ENCODE measurements around the gene PRTG. TPM values are rescaled to one million over a fixed set of nuclear protein-coding genes. Genes with fewer than 3 reads are reported as not detected.

The PRTG gene
- total and polyA plus RNA-seq, 10 of the 15 experiments (the other 5 are each of a cell fraction or from before 2014, with no cell fraction given), result under 0.01 to 0.25 TPM; not detected in 8

DNA sequence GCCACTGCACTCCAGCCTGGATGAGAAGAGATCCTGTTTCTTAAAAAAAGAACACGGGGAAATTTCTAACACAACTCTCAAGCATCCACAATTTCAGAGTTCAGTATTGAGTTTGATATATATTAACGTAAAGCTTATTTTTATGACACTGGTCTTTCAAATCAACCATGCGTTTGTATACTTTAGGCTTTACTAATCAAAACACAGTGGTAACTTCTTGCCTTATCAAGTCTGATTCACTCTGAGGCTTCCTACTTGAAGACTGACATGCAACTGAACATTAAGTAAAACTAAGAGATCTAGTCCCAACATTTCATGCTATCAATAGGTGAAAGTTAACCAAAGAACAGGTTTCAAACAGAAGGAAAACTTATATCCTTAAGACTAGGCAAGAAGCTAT lies 46.7 kb downstream of the PRTG start (continued):
- TF ChIP-seq SUPT20H (IDR thresholded peaks at IDR 0.05; ENCODE audit: borderline replicate concordance, control insufficient read depth, low read depth, low read length) (no peak), MEF2A (IDR thresholded peaks at IDR 0.05; ENCODE audit: insufficient read depth, low read depth, low read length) (no peak), CREM (IDR thresholded peaks at IDR 0.05; ENCODE audit: low read depth) (no peak), YBX1 (IDR thresholded peaks at IDR 0.05) (no peak)

DNA sequence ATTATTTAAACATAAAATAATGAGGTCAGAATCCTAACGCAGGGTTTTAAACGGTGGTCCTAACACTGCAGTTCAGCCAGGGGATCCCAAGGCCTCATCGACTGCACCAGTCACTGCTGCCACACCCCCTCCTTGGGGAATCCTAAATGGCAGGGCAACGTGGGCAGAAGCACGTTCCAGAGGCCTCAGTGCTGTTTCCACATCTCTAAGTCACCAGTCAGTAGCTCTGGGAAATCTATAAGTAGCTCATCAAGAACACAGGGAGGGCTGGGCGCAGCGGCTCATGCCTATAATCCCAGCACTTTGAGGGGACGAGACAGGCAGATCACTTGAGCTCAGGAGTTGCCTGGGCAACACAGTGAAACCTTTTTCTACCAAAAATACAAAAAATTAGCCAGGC lies 47.5 kb downstream of the PRTG start:
- BruUV-seq (replicated peaks), result no TSS peak
- no peak for TF ChIP-seq ZNF274 (IDR thresholded peaks at IDR 0.05; ENCODE audit: insufficient read depth, insufficient read length)
- TF ChIP-seq HDAC2 (IDR thresholded peaks at IDR 0.05), result no peak
- TF ChIP-seq KDM1A (IDR thresholded peaks at IDR 0.05; ENCODE audit: borderline replicate concordance), result no peak
- TF ChIP-seq, protein P1, sequence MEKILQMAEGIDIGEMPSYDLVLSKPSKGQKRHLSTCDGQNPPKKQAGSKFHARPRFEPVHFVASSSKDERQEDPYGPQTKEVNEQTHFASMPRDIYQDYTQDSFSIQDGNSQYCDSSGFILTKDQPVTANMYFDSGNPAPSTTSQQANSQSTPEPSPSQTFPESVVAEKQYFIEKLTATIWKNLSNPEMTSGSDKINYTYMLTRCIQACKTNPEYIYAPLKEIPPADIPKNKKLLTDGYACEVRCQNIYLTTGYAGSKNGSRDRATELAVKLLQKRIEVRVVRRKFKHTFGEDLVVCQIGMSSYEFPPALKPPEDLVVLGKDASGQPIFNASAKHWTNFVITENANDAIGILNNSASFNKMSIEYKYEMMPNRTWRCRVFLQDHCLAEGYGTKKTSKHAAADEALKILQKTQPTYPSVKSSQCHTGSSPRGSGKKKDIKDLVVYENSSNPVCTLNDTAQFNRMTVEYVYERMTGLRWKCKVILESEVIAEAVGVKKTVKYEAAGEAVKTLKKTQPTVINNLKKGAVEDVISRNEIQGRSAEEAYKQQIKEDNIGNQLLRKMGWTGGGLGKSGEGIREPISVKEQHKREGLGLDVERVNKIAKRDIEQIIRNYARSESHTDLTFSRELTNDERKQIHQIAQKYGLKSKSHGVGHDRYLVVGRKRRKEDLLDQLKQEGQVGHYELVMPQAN (conservative IDR thresholded peaks at IDR 0.05), result no peak
- TF ChIP-seq USF1 (IDR thresholded peaks at IDR 0.05; ENCODE audit: borderline replicate concordance, extremely low read length, insufficient read depth, low read depth, low read length), result no peak
- TF ChIP-seq TBL1XR1 (IDR thresholded peaks at IDR 0.05; ENCODE audit: low read depth, low read length), result no peak
- TF ChIP-seq RCOR1 (conservative IDR thresholded peaks at IDR 0.05; ENCODE audit: low read depth, low read length), result no peak
- no peak for TF ChIP-seq BACH1 (IDR thresholded peaks at IDR 0.05; ENCODE audit: borderline replicate concordance)
- no peak for TF ChIP-seq E4F1 (IDR thresholded peaks at IDR 0.05; ENCODE audit: borderline replicate concordance, partially characterized antibody)
- no peak for TF ChIP-seq PBX3 (IDR thresholded peaks at IDR 0.05; ENCODE audit: insufficient replicate concordance, low read depth, low read length)
- TF ChIP-seq ASH2L (IDR thresholded peaks at IDR 0.05; ENCODE audit: borderline replicate concordance, low read depth), result no peak
- TF ChIP-seq NBN (IDR thresholded peaks at IDR 0.05), result no peak

More for the DNA sequence above, 47.5 kb downstream of the PRTG start:
- FAIRE-seq (no peak), ATAC-seq (no peak), DNase-seq (ENCODE audit: low read depth, low spot score) (no peak)
- RAD21 ChIA-PET (ENCODE audit: unreplicated experiment), result no interaction called here
- SMC1A ChIA-PET (ENCODE audit: uncharacterized antibody, unreplicated experiment), result interaction anchor here (0.6 to 1.8 kb wide), 2 partner anchors 10 to 89 kb away, joined by 3 to 4 read pairs; no protein-coding TSS in a partner anchor
- Histone ChIP-seq H3K9ac (ENCODE audit: control insufficient read depth, insufficient read depth, low read length) (no peak overlapping the region), H3K36me3 (ENCODE audit: control insufficient read depth in 2 of 2, insufficient read depth in 2 of 2, low read length in 1 of 2) (no peaks in the 10 kb centered on the region), H3K9me3 (replicated peaks; ENCODE audit: control insufficient read depth, insufficient read depth, low read length) (no peaks in the 10 kb centered on the region), H3K27ac (ENCODE audit: control insufficient read depth, insufficient read depth) (no peak overlapping the region), H3K4me3 (no peak overlapping the region), H3K4me1 (ENCODE audit: control insufficient read depth, insufficient read depth, low read length) (peaks cover 2% of the 10 kb centered on the region; the same call in 1 of the 2 replicates), H3K4me2 (ENCODE audit: control insufficient read depth, insufficient read depth) (no peak overlapping the region), H3K27me3 (replicated peaks in 1 of 2; ENCODE audit: control insufficient read depth in 2 of 2, insufficient read depth in 2 of 2, low read length in 1 of 2) (no peaks in the 10 kb centered on the region), H4K20me1 (ENCODE audit: control insufficient read depth, insufficient read depth) (no peaks in the 10 kb centered on the region), H2AFZ (ENCODE audit: control insufficient read depth, low read depth, low read length) (no peak overlapping the region), H3K79me2 (ENCODE audit: control insufficient read depth, insufficient read depth, low read length) (no peaks in the 10 kb centered on the region)
- 72% methylated on average over 8 of the region's 8 CpGs for WGBS (ENCODE audit: insufficient coverage, insufficient replicate concordance, low lambda C conversion rate, missing lambda C conversion rate)
- intact Hi-C loops (cut with micrococcal nuclease; ENCODE audit: unreplicated experiment) (no loop called here), in situ Hi-C loops (cut with MboI) (no loop called here)
- POLR2A ChIA-PET, result no interaction called here
- CTCF ChIA-PET, result interaction anchor here (0.6 to 1.4 kb wide), 2 partner anchors 79 to 150 kb away, joined by 3 read pairs; no protein-coding TSS in a partner anchor
